GM12801 (cell line): ENCODE data around the gene CHMP2A.

ENCODE experiments used
- TF ChIP-seq, protein P1 (sequence below): IDR thresholded peaks from one replicate; pipeline ENCODE4 v1.5.1; 2011; ENCODE audit warnings: control low read depth; ENCODE audit not compliant: insufficient read length; ENCODE audit errors: extremely low read depth

The CHMP2A gene

DNA sequence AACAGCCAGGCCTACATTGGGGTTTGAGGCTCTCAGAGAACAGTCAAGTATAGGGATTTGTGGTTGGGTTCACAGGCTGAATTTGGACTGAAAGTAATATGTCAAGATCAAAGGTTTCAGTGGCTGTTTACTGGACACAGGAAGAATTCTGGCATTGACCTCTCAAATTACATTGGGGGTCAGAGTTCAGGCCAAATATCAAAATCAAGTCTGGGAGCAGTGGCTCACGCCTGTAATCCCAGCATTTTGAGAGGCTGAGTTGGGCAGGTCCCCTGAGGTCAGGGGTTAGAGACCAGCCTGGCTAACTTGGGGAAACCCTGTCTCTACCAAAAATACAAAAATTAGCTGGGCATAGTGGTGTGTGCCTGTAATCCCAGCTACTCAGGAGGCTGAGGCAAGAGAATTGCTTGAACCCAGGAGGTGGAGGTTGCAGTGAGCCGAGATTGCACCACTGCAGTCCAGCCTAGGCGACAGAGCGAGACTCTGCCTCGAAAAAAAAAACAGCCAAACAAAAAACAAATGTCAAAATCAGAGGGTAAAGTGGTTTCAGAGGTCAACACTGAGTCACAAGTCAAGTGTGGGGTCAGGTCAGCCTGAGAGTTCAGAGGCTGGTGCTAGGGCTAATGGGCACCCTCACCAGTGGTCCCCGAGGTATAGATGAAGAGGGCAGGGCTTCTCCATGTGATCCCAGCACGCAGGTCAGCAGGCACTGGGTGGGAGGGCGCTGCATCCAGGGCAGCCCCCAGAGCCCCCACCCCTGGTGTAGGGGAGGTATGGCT, 44.6 kb downstream of the CHMP2A start:
- TF ChIP-seq, protein P1, sequence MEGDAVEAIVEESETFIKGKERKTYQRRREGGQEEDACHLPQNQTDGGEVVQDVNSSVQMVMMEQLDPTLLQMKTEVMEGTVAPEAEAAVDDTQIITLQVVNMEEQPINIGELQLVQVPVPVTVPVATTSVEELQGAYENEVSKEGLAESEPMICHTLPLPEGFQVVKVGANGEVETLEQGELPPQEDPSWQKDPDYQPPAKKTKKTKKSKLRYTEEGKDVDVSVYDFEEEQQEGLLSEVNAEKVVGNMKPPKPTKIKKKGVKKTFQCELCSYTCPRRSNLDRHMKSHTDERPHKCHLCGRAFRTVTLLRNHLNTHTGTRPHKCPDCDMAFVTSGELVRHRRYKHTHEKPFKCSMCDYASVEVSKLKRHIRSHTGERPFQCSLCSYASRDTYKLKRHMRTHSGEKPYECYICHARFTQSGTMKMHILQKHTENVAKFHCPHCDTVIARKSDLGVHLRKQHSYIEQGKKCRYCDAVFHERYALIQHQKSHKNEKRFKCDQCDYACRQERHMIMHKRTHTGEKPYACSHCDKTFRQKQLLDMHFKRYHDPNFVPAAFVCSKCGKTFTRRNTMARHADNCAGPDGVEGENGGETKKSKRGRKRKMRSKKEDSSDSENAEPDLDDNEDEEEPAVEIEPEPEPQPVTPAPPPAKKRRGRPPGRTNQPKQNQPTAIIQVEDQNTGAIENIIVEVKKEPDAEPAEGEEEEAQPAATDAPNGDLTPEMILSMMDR: no peak

GRCh38 chr19:58509731-58510083, 45.2 kb downstream of the CHMP2A start:
- TF ChIP-seq, protein P1: no peak
